ELR (cell line): ENCODE results near the gene SUSD1.

Experiments used
- DNase-seq: peaks from one replicate; pipeline ENCODE4 v3.0.0-alpha.2; 2015; ENCODE audit warnings: low read depth

Gene SUSD1

DNA sequence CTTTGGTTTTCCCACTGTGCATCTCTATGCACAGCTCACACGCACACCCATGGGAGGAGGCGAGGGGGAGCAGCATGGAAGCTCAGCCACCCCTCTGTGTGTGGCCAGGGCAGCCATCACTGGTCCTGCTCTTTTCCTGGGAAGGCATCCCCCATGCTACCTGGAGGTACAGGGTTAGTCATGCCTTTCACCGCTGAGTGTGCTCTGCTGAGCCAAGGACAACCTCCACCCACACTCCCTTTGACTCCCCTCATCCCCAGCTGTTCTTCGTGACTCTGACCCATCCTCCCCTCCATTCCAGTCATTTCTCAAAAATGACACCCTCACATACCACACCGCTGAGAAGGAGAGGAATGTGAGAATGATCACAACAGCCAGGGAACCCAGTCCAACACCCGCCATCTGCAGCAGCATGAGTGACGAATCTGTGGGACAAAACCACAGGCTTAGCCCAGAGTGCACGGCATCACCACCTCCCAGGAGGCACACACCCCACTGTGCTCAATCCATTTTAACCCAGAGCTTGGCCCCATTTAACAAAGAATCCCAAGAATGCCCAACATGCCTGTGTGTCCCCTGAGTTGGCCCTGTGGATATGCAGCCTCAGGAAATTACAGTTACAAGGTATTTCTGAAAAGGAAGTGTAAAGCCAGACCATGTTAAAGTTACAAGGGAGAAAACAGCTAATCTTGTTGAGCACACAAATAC, 133.4 kb downstream of the SUSD1 start:
- DNase-seq, result peak; percentile 100

DNA sequence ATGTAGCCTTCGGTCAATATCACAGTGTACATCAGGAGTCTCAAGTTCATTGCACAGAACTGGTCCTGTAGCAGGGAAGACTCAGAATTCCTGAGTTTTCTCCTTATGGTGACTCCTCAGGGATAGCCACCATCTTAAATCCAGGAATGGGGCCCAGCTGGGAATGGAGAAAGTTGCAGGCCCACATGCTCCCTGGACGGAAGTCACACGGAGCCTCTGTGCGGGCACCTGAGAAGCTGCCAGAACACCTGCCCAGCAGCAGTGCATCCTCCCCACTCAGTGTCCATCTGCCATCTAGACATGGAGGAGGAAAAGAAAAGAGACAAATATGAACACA, 133.9 kb downstream of the SUSD1 start:
- DNase-seq, result no peak

DNA sequence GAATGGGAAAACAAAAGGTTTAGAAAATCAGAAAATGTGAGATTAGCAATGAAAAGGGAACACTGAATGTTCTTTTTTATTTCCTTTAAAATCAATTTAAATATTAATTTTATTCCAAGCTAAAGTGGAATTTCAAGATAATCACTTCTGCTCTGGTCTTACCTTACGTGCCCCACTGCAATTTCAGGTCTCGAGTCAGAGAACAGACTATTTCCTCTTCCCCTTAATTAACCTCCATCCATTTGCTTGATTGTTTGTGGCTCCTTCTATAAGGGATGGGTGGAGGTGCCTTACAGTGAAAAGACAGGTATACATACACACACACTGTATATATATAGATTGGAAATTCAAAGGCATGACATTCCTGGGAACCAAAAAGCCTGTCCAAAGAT, 137.1 kb downstream of the SUSD1 start:
- no peak for DNase-seq

DNA sequence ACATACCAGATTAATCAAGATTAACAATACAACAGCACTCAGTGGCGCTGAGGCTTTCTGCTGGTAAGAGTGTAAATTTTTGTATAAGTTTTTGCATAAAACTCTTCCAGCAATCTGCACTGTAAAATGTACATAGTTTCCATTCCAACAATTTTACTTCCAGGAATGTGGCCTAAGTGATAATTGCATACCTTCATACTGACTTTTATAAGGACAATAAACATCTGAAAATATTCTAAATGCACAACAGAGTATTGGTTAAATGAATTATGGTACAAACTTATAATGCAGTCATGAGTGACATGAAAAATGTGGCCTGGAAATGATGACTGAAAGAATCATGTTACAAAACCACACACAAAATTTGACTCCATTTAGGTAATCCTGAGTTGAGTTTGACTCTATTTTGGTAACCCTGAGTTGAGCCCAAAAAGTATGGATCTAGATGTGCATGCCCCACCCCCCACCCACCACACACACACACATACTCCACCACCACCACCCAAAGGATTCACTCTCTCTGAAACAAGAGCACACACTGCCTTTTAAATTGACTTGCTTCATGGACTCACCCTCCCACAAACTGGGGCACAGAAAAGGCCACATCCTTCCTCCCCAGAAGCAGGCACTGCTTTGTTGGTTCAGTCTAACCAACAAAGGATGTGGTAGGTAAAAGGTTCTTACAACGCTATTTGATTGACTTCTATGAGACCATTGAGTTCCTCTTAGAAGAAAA, 137.6 kb downstream of the SUSD1 start:
- peak; percentile 49 for DNase-seq

DNA sequence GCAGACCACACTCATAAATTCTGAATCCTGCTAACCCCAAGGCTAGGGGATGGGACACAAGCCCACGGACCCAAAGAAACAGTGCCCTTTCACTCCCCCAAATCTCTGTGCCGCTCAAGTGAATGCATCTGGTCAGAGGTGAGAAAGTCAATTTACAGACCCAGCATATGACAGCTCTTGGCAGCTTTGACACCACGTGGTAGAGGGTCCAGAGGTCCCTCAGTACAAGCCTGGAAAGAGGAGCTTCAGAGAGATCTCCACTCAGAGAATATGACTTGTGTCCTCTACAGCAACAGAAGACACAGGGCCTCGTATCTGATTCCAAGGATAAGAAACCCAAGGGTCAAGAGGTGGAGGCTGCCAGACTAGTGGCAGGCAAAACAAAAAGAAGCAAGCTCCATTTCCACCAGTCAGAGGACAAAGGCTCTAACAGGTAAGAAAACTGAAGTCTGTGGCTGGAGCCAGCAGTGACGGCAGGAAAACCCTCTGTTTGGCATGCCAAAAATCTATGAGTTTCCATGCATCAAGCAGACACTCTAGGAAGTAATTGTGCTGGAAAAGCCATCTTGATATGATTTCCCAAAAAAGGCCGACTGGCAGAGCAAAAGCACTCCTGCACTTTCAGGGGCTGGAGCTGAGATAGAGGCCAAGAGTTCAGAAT, 139.8 kb downstream of the SUSD1 start:
- no peak for DNase-seq

DNA sequence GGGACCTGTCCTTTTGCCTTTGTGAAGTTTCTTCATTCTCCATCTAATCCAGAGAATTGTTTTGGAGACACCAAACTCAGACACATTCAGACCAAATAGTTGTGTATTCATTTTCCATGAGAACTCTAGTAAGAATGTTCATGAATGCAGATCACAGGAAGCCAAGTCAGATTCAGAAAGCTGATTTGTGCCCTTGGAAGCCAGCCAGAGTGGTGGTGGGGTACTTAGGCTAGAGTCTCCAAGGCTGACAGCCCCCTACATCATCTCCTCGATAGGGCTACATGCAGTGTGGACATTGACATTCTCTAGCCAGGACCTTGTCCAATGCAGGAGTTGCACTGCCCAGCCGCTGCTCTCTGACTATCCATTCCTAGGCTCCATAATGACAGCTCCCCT, 140.9 kb downstream of the SUSD1 start:
- DNase-seq, result no peak

DNA sequence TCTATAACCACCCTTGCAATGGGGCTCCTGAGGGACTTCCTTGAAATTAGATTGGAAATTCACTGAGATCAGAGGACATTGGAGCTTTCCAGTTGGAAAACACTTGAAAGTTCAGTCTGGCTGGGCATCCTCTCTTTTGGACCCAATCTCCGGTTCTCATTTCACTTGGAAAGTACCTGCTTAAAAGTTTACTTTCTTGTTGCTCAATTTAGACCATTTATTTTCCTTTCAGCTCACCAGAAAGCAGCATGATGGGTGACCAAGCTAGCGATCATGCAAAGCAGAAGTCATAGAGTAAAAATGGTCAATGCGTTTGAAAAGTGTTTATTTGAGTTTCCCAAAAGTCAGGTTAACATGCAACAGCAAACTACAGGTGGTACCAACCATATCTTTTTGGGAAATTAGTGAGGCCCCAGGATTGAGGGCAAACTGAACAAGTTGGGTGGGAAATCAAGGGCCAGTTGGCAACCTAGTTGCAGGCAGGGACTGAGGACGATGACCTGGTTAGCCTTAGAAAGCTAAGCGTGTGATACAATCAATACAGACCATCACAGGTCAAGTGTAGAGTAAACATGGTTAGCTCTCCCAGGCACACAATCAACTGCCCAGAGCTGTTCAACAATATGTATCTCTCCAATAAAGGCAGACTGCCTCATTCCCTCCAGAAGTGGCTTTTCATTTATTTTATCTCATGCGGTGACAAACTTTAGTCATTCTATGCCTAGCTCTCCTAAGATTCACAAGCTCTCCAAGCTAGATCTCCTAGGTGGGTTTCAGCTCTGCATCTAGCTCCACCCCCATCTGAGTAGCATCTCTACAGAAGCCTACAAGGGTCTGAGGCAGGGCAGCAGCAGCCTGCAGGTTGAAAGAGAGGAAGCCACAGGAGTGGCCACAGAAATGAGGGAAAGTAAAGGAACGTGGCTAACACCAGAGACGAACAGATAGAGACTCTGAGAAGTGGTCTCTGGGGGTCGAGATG, 141.6 kb downstream of the SUSD1 start:
- DNase-seq, result no peak

DNA sequence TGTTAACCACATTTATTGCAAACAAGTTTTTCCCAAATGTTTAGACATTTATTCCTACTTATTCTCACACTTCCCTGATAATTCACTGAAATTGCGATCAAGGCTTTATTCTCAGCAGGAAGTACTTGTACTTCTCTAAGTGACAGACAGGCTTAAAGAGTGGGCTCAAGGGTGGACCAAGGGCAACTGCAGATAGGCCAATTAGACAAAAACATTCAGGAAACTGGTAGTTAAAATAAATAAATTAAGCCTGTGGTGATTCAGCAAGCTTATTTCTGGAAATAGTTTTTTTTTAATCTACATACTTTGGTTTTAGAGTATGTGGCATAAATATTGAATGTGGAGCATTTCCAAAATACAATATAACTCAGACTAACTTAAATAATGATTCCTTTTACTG, 142.4 kb downstream of the SUSD1 start:
- peak; percentile 39 for DNase-seq

DNA sequence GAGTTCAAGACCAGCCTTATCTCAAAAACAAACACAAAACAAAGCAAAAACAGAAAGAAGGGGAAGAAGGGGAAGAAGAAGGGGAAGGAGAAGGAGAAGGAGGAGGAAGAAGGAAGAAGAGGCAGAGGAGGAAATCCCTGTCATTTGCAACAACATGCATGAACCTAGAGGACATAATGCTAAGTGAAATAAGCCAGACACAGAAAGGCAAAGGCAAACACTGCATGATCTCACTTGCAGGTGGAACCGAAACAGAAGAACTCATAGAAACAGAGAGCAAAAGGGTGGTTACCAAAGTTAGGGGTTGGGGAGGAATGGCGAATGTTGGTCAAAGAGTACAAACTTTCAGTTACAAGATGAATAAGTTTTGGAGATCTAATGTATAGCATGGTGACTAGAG, 143.1 kb downstream of the SUSD1 start:
- no peak for DNase-seq

DNA sequence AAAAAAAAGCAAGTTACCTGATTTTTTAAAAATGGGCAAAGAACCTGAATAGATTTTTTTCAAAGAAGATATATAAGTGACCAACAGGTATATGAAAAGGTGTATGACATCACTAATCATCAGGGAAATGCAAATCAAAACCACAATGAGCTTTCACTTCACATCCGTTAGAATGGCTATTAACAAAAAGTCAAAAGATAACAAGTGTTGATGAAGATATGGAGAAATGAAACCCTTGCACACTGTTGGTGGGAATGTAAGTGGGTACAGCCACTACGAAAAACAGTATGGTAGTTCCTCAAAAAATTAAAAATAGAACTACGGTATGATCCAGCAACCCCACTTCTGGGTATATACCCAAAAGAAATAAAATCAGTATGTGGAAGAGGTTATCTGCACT, 143.7 kb downstream of the SUSD1 start:
- no peak for DNase-seq

DNA sequence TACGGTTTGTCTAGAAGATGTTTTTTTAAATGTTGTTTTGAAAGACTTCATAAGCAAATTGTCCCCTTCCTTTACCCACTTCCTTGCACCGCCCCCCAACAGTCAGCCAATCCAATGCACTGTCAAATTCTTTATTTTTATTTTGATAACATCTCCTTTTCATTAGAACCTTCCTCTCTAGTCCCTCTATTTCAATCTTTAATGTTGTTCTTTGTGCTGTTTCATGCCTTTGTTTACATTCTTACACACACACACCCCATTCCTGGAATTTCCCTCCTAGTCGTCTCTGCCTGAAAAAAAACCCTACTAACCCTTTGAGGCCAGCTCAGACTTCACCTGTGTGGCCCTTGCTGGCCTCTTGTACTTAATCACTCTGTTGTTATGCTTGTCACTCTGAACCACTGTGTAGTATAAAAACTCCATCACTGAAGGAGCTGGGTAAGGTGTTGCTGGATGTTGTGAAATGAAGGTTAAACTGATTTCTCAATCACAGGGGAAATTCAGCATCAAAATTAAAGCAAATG, 145.1 kb downstream of the SUSD1 start:
- peak; percentile 90 for DNase-seq

DNA sequence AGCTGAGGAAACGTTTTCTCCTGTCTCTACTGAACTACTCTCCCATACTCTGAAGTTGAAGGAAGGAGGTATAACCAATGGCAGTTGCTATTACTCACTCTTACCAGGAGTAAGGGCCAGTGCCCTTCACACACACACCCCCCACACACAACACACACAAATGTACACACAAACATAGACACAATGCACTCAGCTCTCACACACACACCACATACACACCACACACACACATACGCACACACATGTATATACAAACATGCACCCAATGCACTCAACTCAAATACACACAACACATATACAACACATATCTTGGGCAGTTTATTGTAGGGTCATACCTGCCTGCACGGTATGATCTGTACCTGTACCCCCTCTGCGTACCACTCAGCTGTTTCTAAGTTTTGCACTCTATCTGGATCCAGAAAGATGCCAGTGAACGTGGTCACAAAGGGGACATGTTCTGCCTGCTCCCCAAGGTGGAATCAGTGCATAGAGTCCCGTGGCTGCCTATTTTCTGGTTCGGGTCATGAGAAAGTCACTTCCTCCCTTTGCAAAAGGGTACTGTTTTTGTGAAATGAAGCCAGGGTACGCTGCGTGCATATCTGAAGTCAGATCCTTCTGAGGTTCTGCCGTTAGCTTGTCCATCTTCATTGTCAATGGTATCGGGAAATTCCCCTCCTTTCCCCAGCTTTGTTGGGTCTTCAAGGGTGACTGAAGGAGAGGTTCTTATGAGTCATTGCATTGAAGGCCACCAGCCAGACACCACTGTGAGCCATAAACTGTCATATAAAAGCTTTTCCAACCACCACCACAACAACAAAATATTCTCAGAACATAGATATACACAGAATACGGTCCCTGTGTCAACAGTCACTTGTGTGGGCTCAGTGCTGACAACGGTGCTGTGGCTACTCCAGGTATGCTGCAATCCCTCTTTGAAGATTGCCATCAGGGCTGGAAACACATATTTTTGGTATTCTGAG, 146.6 kb downstream of the SUSD1 start:
- DNase-seq, result peak; percentile 55

DNA sequence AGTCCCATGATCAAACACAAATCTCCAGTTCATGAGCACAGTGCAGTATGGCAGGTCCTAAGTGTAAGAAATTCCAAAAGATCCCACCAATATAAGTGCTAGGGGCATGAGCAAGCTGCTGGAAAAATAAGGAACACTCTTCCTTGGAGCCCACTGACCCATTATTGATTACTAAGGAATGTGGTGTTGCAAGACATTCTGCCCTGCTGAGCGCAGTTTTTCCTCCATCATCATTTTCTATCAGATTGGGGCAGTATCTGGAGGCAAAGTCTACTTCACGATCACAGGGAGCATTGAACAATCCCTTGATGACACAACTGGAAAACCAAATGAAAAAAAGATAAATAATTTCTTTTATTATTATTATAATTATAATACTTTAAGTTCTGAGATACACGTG, 149.2 kb downstream of the SUSD1 start:
- no peak for DNase-seq

DNA sequence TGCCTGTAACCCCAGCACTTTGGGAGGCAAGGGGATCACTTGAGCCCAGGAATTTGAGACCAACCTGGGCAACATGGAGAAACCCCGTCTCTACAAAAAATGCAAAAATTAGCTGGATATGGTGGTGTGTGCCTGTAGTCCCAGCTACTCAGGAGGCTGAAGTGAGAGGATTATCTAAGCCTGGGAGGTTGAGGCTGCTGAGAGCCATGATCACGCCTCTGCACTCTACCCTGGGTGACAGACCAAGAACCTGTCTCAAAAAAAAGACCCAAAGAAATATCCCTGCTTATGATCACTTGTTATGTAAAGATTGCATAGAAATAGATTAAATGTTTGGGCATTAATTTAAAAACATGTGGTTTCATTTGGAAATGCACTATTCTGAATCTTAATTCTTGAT, 153.4 kb downstream of the SUSD1 start:
- DNase-seq, result no peak

DNA sequence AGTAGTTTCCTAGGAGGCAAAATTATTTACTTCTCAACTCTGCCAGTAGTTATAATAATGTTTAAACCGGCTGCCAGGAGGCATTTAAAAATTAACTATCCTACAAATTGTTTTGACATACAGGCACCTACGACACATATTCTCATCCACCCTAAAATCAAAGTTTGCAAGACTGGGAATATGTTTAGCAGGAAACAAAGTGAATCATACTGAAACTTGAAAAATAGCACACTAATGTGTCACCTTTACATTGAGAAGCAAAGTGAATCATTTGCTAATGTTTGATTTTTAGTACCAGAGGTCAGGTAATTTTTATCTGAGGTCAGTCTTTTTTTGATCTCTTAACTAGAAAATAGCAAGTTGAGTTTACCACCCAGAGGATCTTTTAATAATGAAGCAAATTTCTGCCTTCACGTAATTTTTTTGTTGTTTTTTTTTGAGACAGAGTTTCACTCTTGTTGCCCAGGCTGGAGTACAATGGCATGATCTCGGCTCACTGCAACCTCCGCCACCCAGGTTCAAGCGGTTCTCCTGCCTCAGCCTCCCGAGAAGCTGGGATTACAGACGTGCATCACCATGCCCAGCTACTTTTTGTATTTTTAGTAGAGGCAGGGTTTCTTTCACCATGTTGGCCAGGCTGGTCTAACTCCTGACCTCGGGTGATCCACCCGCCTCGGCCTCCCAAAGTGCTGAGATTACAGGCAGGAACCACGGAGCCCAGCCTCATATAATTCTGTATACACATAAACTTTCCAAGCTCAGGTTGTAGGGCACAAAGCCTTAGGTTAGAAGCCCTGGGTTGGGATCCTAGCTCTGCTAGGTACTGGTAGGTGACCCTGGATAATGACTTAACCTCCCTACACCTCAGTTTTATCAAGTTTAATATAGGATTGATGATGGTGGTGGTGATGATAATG, 154.2 kb downstream of the SUSD1 start:
- DNase-seq, result peak; percentile 95

DNA sequence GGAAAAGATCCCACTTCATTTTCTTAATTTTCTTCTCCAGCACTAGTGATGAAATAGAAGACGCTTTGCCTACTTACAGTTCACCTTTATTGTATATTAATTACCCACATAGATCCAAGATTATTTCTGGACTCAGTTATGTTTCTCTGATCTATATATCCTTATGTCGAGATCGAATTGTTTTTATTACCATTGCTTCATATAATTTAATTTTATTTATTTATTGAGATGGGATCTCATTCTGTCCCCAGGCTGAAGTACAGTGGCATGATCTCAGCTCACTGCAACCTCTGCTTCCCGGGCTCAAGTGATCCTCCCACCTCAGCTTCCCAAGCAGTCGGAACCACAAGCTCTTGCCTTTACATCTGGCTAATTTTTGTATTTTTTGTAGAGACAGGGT, 157.2 kb downstream of the SUSD1 start:
- DNase-seq, result no peak

DNA sequence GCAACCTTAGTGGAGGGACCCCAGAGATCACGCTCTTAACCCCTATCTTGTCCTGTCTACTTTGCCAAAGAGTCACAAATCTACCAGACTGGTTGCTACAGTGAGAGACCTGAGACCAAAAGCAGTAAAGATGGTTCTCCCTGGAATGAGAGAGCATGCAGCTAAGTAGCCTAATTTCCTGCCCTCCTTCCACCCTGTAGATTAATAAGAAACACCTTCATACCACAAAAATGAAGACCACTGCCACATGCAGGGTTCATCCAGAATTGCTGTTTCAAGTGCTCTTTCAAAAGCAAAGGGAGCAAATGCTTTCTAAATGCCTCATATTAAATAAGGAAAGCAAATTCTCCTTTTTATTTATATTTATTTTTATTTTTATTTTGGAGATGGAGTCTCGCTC, 159.4 kb downstream of the SUSD1 start:
- no peak for DNase-seq

DNA sequence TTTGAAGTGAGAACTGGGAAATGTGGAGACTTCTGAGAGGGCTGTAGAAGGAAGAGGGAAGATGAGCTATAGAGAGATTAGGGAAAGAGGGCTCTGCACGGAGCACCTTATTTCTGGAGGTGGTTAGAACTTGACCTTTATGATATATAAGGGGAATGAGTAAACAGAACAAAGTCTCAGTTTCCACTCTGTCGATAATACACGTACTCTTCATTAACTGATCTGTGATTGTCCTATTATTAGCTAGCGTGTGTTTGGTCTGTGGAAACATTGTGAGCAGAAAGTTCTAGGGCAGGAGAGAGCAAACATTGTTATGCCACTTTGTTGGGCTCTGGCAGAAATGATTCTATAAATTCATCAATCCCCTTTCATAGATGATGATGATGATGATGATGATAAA, 159.9 kb downstream of the SUSD1 start:
- no peak for DNase-seq

DNA sequence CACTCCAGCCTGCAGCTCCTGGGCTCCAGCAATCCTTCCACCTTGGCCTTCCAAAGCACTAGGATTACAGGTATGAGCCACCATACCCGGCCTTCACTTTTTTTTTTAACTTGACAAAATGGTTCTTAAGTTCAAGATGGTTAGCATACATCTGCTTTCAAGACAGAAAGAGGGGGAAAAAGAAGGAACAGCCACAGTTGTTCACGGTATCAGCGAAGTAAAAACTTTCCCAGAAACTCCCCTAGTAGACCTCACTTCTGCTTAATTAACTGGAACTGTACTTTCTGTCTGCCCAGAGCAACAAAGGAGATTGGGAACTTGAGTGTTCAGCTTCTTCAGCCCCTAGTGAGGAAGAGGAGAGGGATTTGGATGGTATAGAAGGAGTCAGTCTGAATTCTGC, 161.8 kb downstream of the SUSD1 start:
- no peak for DNase-seq
